SK-N-SH treated with all-trans-retinoic acid at 6 μM for 48 hours (cell line): ENCODE results near the gene F2.

Experiments
- ATAC-seq: fragments of 200-7000 bp; cut with Tn5 transposase; 3 replicates; pipeline ENCODE4 v1.9.1; 2020; ENCODE audit warnings: mild to moderate bottlenecking, moderate library complexity
- BACH2 ChIP-seq: fragments of 250-450 bp; sonication (Bioruptor Pico); IDR thresholded peaks from 2 replicates; pipeline ENCODE4 v1.9.0; 2021; ENCODE audit warnings: mild to moderate bottlenecking, borderline replicate concordance
- CSDC2 ChIP-seq: fragments of 250-450 bp; sonication (Bioruptor Pico); IDR thresholded peaks from 2 replicates; pipeline ENCODE4 v1.5.0; 2020; ENCODE audit warnings: mild to moderate bottlenecking, moderate library complexity
- ESRRG ChIP-seq: fragments of 250-450 bp; sonication (Bioruptor Pico); IDR thresholded peaks from 2 replicates; pipeline ENCODE4 v1.6.1; 2021; ENCODE audit warnings: mild to moderate bottlenecking
- RARB ChIP-seq: fragments of 250-450 bp; sonication (Bioruptor Pico); IDR thresholded peaks from 2 replicates; pipeline ENCODE4 v1.8.0; 2021; ENCODE audit warnings: mild to moderate bottlenecking, moderate library complexity
- TOX ChIP-seq: fragments of 250-450 bp; sonication (Bioruptor Pico); IDR thresholded peaks from 2 replicates; pipeline ENCODE4 v1.8.0; 2021; ENCODE audit warnings: mild to moderate bottlenecking, moderate library complexity, borderline replicate concordance
- ZFP3 ChIP-seq: fragments of 250-450 bp; sonication (Bioruptor Pico); IDR thresholded peaks from 2 replicates; pipeline ENCODE4 v1.5.0; 2020; ENCODE audit warnings: mild to moderate bottlenecking, moderate library complexity
- ZFP30 ChIP-seq: fragments of 450-650 bp; formaldehyde crosslinking; IDR thresholded peaks from 2 replicates; pipeline ENCODE4 v1.5.0; 2022; ENCODE audit warnings: mild to moderate bottlenecking, moderate library complexity
- ZNF565 ChIP-seq: fragments of 450-650 bp; formaldehyde crosslinking; conservative IDR thresholded peaks from 2 replicates; pipeline ENCODE4 v1.5.0; 2020; ENCODE audit warnings: low read depth, mild to moderate bottlenecking, moderate library complexity
- ZNF70 ChIP-seq: fragments of 450-650 bp; formaldehyde crosslinking; IDR thresholded peaks from 2 replicates; pipeline ENCODE4 v1.5.0; 2020; ENCODE audit warnings: mild to moderate bottlenecking, moderate library complexity
- ZNF8 ChIP-seq: fragments of 450-650 bp; formaldehyde crosslinking; IDR thresholded peaks from 2 replicates; pipeline ENCODE4 v1.5.0; 2020; ENCODE audit warnings: mild to moderate bottlenecking, moderate library complexity
- TF ChIP-seq, protein P1 (sequence below): fragments of 250-450 bp; sonication (Bioruptor Pico); IDR thresholded peaks from 2 replicates; pipeline ENCODE4 v1.5.0; 2020; ENCODE audit warnings: mild to moderate bottlenecking, moderate library complexity
- TF ChIP-seq, protein P2 (sequence below): fragments of 250-450 bp; sonication (Bioruptor Pico); IDR thresholded peaks from 2 replicates; pipeline ENCODE4 v1.8.0; 2021; ENCODE audit warnings: low read depth, mild to moderate bottlenecking, moderate library complexity, borderline replicate concordance
- TF ChIP-seq, protein P3 (sequence below): fragments of 250-450 bp; sonication (Bioruptor Pico); IDR thresholded peaks from 2 replicates; pipeline ENCODE4 v1.8.0; 2020; ENCODE audit warnings: mild to moderate bottlenecking, moderate library complexity, borderline replicate concordance
- TF ChIP-seq, protein P4 (sequence below): fragments of 250-450 bp; sonication (Bioruptor Pico); IDR thresholded peaks from 2 replicates; pipeline ENCODE4 v1.5.1; 2021; ENCODE audit warnings: mild to moderate bottlenecking, moderate library complexity

The F2 gene

DNA sequence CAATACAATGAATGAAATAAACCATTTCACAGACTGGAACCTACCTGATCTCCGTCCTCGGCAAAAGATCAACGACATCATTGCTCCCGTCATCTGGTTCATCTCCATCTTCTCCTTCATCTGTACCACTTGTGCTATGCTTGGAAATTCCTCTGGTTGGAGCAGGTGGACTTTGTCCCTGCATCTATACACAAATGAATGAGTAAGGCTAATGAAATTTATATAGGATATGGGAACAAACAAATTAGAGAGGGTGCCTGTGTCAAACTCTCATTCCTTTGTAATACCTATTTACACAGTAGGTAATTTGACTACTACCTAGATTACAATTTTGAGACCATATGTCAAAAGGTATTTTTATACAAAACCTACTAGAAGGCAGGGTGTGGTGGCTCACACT, 59.4 kb downstream of the F2 start:
- no peak for TF ChIP-seq ESRRG (CRISPR knock-in tag)
- no peak for TF ChIP-seq ZFP30
- TF ChIP-seq ZNF565, result no peak
- TF ChIP-seq, protein P1, sequence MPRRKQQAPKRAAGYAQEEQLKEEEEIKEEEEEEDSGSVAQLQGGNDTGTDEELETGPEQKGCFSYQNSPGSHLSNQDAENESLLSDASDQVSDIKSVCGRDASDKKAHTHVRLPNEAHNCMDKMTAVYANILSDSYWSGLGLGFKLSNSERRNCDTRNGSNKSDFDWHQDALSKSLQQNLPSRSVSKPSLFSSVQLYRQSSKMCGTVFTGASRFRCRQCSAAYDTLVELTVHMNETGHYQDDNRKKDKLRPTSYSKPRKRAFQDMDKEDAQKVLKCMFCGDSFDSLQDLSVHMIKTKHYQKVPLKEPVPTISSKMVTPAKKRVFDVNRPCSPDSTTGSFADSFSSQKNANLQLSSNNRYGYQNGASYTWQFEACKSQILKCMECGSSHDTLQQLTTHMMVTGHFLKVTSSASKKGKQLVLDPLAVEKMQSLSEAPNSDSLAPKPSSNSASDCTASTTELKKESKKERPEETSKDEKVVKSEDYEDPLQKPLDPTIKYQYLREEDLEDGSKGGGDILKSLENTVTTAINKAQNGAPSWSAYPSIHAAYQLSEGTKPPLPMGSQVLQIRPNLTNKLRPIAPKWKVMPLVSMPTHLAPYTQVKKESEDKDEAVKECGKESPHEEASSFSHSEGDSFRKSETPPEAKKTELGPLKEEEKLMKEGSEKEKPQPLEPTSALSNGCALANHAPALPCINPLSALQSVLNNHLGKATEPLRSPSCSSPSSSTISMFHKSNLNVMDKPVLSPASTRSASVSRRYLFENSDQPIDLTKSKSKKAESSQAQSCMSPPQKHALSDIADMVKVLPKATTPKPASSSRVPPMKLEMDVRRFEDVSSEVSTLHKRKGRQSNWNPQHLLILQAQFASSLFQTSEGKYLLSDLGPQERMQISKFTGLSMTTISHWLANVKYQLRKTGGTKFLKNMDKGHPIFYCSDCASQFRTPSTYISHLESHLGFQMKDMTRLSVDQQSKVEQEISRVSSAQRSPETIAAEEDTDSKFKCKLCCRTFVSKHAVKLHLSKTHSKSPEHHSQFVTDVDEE (CRISPR knock-in tag), result no peak
- no peak for TF ChIP-seq ZNF70 (CRISPR knock-in tag)
- no peak for TF ChIP-seq BACH2 (CRISPR knock-in tag)
- TF ChIP-seq, protein P2, sequence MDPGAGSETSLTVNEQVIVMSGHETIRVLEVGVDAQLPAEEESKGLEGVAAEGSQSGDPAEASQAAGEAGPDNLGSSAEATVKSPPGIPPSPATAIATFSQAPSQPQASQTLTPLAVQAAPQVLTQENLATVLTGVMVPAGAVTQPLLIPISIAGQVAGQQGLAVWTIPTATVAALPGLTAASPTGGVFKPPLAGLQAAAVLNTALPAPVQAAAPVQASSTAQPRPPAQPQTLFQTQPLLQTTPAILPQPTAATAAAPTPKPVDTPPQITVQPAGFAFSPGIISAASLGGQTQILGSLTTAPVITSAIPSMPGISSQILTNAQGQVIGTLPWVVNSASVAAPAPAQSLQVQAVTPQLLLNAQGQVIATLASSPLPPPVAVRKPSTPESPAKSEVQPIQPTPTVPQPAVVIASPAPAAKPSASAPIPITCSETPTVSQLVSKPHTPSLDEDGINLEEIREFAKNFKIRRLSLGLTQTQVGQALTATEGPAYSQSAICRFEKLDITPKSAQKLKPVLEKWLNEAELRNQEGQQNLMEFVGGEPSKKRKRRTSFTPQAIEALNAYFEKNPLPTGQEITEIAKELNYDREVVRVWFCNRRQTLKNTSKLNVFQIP (CRISPR knock-in tag), result no peak
- TF ChIP-seq, protein P3, sequence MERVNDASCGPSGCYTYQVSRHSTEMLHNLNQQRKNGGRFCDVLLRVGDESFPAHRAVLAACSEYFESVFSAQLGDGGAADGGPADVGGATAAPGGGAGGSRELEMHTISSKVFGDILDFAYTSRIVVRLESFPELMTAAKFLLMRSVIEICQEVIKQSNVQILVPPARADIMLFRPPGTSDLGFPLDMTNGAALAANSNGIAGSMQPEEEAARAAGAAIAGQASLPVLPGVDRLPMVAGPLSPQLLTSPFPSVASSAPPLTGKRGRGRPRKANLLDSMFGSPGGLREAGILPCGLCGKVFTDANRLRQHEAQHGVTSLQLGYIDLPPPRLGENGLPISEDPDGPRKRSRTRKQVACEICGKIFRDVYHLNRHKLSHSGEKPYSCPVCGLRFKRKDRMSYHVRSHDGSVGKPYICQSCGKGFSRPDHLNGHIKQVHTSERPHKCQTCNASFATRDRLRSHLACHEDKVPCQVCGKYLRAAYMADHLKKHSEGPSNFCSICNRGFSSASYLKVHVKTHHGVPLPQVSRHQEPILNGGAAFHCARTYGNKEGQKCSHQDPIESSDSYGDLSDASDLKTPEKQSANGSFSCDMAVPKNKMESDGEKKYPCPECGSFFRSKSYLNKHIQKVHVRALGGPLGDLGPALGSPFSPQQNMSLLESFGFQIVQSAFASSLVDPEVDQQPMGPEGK, result no peak
- TF ChIP-seq ZFP3 (CRISPR knock-in tag), result no peak
- no peak for TF ChIP-seq ZNF8
- TF ChIP-seq, protein P4, sequence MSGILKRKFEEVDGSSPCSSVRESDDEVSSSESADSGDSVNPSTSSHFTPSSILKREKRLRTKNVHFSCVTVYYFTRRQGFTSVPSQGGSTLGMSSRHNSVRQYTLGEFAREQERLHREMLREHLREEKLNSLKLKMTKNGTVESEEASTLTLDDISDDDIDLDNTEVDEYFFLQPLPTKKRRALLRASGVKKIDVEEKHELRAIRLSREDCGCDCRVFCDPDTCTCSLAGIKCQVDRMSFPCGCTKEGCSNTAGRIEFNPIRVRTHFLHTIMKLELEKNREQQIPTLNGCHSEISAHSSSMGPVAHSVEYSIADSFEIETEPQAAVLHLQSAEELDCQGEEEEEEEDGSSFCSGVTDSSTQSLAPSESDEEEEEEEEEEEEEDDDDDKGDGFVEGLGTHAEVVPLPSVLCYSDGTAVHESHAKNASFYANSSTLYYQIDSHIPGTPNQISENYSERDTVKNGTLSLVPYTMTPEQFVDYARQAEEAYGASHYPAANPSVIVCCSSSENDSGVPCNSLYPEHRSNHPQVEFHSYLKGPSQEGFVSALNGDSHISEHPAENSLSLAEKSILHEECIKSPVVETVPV (CRISPR knock-in tag), result no peak
- no peak for TF ChIP-seq RARB (CRISPR knock-in tag)
- no peak for TF ChIP-seq TOX
- TF ChIP-seq CSDC2, result no peak
- no peak for ATAC-seq
